NCI-H146 treated with DMSO at 0.1 percent for 48 hours (cell line): ENCODE data around the gene AMBRA1.
"Not testable (repeated sequence)": the region's sequence is repeated elsewhere in the genome, so short reads cannot be mapped to it uniquely, and the experiment has no call there.

Source experiments
- DNase-seq: peaks from one replicate; lab custom pipeline; 2025; ENCODE audit not compliant: unreplicated experiment; lab: John Stamatoyannopoulos, UW

The AMBRA1 gene

DNA sequence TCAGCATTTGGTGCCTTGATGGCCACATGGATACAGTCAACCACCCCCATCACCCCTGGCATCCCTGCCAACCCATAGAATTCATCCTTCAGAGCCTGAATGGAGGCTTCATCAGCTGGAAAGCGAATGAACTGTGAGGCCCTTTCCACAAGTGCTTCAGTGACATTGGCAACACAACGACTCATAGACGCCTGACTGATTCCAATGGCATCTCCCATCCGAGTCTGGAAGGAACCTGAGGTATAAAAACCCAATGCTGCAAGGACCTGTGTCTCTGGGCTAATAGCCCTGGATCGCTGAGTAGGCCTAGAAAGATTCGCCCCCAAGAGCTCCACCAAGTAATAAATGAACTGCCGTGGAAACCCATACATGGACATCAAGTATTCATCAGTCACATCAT, 21.9 kb upstream of the AMBRA1 start:
- no peak for DNase-seq

DNA sequence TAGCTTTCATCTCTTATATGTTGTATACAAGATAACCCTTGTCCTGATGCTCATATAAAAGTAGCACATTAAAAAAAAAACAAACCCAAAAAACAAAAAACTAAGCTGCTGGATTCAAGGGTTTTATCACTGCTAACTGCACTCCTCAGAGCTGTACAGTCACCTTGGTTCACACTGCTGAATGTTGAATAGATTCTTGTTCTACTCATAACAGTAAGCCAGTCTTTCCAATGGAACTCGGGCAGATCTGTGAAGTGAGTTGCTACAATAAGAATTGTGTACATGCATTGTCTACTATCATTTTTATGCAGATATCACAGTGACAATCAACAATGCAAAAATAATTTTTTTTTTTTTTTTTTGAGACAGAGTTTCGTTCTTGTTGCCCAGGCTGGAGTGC, 18.5 kb upstream of the AMBRA1 start:
- no peak for DNase-seq

DNA sequence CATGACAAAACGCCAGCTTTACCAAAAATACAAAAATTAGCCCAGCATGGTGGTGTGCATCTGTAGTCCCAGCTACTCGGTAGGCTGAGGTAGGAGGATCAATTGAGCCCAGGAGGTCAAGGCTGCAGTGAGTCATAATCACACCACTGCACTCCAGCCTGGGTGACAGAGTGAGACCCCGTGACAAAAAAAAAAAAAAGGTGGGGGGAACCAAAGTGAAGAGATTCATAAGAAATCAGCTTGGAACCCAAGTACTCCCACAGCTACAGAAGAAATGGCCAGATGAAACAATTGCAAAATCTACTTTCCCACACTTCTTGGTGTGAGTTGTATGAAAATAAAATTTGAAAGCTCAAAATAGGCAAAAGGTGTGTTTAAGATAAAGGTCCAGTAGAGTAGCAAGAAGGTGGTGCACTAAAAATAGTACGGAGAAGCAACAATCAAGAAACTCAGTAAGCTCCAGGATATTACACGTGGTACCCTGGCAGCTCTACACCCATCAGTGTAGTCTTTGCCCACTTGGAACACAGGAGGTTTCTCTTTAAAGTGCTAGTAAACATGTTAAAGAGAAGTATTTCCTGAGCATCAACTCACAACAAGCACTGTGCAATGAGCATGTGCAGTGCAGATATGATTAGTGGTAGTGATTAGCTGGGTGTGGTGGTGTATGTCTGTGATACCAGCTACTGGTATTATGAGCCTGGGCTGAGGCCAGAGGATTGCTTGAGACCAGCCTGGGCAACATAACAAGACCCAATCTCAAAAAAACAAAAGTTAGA, 17.9 kb upstream of the AMBRA1 start:
- DNase-seq: no peak

DNA sequence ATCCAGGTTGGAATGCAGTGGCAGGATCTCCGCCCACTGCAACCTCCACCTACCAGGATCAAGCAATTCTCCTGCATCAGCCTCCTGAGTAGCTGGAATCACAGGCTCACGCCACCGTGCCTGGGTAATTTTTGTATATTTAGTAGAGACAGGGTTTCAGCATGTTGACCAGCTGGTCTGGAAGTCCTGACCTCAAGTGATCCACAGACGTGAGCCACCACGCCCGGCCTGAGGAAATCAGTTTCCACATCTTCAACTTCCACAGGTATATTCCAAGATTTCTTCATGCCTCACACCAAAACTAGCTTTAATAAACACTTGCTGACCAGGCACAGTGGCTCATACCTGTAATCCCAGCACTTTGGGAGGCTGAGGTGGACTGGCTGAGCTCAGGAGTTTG, 15.6 kb upstream of the AMBRA1 start:
- DNase-seq: no peak

DNA sequence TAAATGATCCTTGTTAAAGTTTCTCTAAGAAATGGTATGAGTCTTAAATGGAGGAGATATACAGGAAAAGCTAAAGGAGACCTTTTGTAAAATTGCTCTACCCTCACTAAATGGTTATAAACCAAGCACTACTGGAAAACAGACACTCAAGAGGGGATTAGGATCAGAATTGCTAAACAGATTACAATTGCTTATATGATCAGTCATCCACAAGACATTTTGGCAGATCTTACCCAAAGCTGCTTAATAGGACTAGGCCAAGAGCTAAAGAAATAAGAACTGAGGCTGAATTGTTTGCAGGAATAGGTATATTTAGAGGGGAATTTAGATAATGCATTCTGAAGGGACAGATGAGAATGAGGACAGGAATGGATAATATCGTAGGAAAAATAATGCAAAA, 13.7 kb upstream of the AMBRA1 start:
- DNase-seq: no peak

DNA sequence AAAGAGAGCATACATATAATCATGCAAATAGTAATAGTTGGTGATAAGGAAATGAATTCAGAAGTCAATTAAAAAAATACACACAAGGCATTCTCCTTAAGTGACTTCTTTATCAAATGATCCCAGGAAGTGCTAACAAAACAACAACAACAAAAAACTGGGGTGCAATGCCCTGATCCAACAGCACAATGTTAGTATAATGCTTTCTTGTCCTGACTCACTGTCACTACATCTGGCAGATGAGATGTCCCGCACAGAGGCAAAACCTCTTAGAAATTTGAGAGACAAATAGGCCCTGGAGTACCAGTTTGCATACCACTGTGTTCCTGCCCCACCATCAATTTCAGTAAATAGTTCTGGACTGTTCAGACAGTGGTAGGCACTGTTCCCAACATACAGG, 11.0 kb upstream of the AMBRA1 start:
- no peak for DNase-seq

DNA sequence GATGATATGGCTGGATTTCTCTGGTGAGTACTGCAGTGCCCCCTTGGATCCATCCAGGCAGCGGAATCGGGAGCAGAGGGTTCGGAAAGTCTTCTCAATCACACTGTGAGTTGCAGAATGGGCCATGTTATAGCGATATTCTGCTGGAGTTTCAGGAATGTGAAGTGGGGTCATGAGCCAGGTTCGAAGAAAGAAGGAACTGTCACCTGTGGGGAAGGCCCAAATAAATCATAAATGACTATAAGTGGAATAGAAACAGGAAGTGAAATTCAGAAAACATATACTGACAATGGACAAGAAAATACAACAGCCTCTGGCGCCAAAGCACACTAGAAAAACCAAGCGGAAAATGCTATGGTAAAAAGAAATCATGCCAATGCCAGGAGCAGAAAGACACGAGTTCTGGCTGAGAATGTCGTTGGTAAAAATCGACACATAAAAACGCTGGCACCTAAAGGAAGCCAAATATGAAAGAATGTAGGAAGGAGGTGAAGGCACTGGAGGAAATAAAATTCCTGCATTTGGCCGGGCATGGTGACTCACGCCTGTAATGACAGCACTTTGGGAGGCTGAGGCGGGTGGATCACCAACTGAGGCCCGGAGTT, 10.0 kb upstream of the AMBRA1 start:
- DNase-seq: no peak

DNA sequence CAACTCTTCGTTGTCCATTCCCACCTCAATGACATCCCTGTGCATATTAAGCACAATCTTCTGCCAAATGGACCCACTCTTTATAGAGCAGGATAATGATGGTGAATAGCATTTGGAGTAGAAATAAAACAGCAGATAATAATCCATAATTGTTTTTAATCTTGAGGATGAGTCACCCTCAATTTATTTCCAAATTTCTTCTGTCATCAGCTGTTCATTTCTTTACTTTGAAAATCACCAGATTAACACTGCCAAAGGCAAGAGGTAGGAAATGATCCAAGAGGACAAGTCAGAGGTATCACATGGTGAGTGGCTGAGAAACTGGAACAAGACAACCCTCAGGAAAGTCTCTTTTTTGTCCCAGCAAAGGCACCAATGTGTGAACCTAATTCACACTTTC, 7.3 kb upstream of the AMBRA1 start:
- DNase-seq: no peak

DNA sequence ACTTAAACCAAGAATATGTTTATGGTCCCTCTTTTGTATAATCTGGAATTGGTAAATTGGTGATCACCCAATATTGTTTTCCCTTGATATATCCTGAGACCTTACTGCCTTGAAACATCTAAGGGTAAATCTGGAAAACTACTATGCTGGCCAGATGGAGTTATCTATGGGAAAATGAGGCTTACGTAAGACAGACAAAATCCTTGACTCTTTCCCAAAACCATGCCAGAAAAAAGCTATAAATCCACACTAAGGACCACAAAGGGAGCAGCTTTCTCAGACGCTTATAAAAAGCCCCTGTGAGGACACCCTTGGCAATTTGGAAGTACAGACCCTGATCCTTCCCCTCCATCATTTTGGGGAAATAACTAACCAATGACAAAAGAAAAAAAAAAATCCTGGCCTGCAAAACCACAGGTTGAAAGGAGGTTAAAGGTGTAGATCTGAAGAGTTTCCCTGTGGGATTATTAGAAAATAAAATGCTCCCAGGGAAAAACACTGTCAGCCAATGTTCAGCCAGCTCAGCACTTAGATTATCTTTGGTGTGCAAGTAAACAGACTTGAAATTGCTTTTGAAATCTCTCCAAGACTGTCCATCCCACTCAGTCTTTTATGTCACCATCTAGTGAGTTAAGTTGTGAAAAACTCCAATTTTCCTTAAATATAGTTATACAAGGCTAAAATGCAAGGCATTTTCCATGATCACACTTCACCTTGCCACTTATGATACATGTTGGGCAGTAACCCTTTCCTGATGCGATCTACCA, 6.6 kb upstream of the AMBRA1 start:
- no peak for DNase-seq

DNA sequence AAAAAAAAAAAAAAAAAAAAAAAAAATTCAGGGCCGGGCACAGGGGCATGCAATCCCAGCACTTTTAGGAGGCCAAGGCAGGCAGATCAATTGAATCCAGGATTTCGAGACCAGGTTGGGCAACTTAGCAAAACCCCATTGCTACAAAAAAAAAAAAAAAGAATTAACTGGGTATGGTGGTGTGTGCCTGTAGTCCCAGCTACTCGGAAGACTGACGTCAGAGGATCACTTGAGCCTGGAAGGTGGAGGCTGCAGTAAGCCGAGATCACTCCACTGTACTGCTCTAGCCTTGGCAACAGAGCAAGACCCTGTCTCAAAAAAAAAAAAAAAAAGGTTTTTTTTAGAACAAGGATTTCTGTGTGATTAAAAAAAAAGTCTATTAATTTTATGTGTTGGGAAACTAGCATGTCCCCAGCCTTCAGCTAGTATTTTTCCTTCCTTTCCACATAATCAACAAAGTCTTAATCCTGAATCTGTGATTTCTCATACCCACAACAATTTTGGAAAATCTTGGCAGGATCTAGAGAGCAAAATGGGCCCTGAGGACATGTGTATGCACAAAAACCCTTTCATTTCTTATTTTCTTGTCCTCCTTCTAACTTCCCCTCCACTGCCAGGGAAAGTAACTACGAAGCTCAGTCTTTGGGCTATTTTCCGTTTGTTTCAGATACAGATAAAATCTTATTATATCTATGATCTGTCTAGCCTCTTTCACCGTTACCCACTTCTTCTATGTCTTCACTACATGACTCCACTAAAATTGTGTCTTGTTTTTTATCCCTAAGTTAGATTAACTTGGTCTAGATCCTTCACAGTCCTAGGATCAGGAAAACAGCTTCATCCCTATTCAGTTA, 5.7 kb upstream of the AMBRA1 start:
- no peak for DNase-seq

DNA sequence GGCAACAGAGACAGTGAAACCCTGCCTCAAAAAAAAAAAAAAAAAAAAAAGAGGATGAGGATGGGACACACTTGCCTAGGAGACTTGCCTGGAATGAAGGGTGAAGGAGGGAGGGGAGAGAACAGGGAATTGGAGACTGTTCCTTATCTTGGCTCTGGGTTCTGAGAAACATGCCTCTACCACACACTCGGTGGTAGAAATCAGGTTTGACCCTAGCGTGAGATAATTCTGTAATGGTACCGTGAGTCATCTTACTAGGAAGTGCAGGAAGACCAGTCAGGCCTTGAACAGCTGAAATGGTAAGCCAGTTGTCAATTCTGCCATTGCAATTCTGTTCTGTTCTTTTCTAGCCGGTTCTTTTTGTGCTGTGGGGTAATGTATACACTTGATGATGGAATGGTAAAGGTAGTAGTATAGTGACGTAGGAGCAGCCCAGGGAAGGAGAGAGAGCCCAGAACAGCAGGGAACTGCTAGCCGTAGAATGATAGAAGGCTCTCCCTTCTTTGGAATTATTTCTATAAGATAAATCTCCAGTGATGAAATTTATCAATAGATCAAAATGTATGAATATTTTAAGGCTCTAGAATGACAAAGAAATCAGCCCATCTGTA, 3.9 kb upstream of the AMBRA1 start:
- no peak for DNase-seq

DNA sequence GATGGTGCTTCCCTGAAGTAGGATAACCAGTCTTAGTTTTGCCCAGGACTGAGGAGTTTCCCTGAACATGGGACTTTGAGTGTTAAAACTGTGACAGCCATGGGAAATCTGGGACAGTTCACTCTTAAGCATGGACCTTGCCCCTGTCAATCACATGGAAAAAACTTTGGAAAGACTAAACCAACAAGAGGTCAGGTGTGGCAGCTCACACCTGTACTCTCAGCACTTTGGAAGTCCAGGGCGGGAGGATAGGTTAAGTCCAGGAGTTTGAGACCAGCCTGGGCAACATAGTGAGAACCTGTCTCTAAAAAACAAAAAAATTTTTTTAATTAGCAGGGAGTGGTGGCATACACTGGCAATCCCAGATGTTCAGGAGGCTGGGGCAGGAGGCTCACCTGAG, 3.3 kb upstream of the AMBRA1 start:
- no peak for DNase-seq

DNA sequence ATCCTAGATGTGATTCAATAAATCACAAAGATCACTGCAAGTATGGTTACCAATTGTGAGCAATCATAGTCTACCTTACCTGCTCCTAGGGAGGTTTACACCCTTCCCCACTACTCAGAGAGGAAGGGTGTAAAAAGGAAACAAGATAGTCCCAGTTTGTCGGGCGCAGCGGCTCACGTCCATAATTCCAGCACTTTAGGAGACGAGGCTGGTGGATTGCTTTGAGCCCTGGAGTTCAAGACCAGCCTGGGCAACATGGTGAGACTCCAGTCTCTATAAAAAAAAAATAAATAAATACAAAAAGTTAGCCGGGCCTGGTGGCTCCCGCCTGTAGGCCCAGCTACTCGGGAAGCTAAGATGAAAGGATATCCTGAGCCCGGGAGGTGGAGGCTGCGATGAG, 962 bp upstream of the AMBRA1 start:
- DNase-seq: no peak

DNA sequence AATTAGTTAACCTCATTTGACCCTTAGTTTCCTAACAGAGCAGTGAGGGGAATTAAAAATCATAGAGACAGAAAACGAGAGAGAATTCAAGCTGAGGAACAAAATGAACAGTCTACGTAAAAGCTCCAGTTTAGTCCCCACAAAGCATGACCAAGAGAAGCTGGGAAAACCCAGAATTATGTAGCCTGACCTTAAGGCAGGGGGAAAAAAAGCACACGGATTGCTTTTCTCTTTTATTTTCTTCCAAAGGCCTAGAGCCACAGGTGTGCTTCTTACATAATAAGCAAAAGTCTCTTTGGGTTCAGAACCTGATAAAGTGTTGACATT, 514 bp upstream of the AMBRA1 start:
- DNase-seq: no peak

DNA sequence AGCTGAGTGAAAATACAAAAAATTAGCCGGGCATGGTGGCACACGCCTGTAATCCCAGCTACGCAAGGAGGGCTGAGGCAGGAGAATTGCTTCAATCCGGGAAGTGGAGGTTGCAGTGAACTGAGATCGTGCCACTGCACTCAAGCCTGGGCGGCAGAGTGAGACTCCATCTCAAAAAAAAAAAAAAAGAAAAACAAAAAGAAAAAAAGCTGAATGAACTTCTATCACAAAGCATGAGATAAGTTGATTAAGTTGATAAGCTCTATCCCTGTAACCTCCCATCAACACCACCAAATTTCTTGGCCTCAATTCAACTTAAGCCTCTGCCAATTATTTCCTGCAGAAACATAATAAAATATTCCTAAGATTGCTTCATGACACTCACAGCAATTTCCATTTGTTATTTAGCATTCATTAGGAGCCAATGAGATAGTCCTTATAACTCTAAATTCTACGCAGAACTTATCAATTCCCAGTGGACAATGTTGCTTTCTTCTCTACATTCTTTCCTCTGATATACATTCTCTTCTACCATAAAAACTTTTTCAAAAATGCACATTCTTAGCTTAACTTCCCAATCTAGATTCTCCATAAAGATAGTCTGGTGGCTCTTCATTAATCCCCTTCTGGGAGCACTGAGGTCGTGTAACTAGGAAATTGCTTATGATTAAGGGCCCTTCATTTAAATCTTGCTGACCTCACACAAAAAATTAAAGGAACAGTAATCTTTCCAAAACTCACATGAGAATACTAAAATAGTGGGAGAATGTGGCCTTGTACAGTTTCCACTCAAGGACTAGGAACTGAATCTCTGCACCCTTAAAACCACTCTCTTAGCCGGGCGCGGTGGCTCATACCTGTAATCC, 2.9 kb downstream of the AMBRA1 start:
- DNase-seq: no peak

DNA sequence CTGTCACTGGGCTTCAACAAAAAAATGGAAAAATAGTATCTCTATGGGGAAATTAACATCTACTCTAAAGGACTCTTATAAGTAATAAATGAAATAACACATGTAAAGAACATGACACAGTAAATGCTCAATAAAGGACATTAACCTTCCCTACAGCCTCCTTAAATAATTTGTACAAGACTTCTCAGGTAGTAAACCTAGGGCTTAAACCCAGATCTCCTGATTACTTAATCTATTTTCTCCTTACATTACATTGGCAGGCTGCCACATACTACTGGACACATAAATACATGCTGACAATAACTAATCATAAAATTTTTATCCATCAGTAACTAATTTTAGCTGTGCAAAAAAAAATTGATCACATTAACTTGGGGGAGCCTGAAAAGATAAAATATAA, 4.9 kb downstream of the AMBRA1 start:
- no peak for DNase-seq

DNA sequence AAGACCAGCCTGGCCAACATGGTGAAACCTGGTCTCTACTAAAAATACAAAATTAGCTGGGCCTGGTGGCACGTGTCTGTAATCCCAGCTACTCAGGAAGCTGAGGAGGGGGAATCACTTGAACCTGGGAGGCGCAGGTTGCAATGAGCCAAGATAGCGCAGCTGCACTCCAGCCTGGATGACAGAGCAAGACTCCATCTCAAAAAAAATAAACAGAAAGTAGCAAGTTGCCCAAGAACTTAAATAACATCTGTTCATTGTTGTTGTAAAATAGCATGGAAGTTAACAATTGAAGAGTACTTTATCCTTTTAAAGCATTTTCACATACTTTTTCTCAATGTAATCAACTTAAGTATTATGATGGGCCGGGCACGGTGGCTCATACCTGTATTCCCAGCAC, 5.7 kb downstream of the AMBRA1 start:
- no peak for DNase-seq

DNA sequence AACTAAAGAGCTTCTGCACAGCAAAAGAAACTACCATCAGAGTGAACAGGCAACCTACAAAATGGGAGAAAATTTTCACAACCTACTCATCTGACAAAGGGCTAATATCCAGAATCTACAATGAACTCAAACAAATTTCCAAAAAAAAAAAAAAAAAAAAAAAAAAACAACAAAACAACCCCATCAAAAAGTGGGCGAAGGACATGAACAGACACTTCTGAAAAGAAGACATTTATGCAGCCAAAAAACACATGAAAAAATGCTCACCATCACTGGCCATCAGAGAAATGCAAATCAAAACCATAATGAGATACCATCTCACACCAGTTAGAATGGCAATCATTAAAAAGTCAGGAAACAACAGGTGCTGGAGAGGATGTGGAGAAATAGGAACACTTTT, 10.3 kb downstream of the AMBRA1 start:
- not testable (repeated sequence) for DNase-seq

DNA sequence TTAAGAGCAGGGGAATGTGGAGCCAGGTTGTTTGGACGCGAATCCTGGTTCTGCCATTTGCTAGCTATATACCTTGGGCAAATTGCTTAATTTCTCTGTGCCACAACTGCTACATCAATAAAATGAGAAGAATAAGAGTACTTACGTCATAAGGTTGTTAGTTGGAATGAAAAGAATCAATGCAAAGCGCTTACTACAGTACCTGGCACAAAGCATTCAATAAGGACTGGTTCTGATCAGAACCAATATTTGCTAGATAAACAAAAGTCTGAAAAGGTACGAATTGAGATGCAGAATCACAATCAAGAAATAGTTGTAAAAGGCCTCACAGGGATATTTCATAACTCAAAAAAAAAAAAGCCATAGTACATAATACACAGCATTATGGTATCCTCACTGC, 11.2 kb downstream of the AMBRA1 start:
- no peak for DNase-seq

DNA sequence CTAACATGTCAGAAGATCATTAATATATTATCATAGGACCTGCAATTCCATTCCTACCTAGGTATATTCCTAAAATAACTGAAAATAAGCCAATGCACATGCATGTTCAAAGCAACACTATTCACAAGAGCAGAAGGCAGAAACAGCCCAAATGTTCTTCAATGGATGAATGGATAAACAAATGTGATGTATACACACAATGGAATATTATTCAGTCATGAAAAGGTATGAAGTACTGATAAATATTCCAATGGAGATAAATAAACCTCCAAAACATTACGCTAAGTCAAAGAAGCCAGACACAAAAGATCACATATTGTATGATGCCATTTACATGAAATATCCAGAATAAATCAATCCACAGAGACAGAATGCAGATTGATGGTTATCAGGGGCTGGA, 16.8 kb downstream of the AMBRA1 start:
- no peak for DNase-seq
